GM21723 (cell line): ENCODE data around the gene MORC3.
"Not testable (repeated sequence)": the region's sequence is repeated elsewhere in the genome, so short reads cannot be mapped to it uniquely, and the experiment has no call there.

Experiments used
- ATAC-seq: cut with Tn5 transposase; IDR thresholded peaks from one replicate; pipeline ENCODE4 v1.9.1; 2021; ENCODE audit warnings: mild to moderate bottlenecking, moderate library complexity; ENCODE audit not compliant: unreplicated experiment

The MORC3 gene

DNA sequence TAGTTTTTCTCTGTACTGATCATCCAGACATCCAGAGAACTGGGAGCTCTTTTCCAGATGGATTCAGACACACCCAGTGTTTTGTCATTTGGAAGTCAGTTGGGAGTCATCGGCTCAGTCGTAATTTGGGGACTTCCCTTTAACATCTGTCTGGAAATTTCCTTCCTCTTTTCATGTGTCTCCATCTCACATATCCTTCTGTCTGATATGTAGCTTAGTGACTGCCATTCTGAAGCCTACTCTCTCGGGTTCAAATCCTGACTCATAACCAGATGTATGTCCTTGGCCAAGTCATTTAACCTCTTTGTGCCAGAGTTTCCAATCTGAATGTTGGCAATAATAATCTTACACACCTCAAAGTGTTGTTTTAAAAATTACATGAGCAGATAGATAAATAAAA, 3.0 kb downstream of the MORC3 start:
- ATAC-seq: no peak

DNA sequence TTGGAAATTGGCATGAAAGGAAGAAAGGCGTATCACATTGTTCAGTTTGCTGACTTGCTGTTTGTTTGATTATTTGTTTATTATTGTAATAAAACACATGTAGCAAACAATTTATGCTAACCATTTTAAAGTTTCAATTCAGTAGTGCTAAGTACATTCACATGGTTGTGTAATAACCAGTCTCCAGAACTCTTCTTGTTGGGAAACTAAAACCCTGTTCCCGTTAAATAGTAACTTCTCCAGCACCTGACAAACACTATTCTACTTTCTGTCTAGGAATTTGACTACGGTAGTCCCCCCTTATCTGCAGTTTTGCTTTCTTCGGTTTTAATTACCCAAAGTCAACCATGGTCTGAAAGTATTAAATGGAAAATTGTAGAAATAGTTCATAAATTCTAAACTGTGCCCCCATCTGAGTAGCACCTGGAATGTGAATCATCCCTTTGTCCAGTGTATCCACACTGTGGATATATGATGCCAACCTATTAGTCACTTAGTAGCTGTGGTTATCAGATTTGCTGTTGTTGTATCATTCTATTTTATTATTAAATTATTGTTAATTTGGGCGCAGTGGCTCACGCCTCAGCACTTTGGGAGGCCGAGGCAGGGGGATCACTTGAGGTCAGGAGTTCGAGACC, 5.5 kb downstream of the MORC3 start:
- no peak for ATAC-seq

DNA sequence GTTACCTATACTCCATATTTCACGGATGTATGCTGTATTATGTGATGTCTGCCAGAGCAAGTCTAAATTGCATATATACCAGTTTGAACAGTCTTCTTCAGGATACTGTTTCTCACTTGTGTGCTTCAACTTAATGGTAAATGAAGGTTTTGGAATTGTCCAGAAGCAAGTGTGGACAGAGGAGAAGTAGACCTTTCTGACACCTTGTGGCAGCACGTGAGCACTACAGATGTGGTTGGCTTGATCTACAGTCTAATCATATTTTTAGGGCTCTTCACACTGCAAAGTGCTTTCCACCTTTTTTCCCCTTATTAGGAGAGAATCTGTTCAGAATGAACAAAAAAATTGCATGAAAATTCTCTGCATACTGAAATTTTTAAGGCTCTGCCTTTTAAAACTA, 10.9 kb downstream of the MORC3 start:
- no peak for ATAC-seq

DNA sequence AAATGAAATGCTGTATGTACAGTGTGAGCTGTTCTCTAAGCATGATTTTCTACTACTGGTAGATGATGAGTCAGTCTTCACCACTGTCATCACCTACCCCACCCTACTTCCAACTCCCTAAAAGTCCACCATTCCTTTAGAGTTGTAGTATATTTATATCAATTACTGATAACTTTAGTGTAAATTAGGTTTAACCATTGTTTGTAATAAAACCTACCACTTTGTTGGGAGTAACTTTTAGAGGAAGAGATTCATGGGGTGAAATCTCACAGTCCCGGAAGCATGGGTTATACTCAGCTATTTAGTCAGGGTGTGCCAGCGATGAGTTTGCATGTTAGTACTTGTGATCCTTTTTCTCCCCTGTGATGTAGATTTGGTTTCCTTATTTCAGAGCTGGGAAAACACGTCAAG, 17.1 kb downstream of the MORC3 start:
- ATAC-seq: no peak

DNA sequence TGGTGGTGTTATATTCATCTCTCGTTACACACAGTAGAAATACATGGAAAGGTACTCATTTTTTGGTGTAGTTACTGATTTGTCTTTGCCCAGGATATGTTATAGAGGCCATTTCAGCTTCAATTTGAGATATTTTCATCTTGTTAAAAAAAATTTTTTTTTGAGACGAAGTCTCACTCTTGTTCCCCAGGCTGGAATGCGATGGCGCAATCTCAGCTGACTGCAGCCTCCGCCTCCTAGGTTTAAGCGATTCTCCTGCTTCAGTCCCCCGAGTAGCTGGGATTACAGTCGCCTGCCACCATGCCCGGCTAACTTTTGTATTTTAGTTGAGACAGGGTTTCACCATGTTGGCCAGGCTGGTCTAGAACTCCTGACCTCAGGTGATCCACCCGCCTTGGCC, 19.0 kb downstream of the MORC3 start:
- ATAC-seq: no peak

DNA sequence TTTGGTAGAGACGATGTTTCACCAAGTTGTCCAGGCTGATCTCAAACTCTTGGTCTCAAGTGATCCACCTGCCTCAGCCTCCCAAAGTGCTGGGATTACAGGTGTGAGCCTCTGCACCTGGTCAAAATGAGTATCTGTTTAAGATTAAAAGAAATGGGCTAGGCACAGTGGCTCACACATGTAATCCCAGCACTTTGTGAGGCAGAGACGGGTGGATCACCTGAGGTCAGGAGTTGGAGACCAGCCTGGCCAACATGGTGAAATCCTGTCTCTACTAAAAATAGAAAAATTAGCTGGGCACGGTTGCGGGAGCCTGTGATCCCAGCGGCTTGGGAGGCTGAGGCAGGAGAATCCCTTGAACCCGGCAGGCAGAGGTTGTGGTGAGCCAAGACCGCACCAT, 22.6 kb downstream of the MORC3 start:
- ATAC-seq: not testable (repeated sequence)

- ATAC-seq: no peak
These were observed 24.9 kb downstream of the MORC3 start for GRCh38 chr21:36344931-36345330.

GRCh38 chr21:36347278-36347961, 27.4 kb downstream of the MORC3 start:
- no peak for ATAC-seq

DNA sequence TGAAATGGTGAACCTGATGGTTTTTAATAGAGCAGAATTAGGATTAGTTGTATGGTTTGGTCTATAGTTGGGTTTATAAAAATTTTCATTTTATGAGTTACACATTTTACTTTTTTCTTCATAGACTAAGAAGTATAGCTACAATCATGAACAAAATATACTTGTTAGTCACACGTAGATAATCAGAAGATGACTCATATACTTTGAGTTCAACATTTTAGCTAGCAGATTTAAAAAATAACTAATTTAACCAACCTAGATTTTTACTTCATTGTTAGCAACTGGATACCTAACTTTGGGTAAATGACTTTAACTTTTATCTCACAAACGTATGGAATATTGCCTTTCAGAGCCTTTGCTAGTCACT, 27.9 kb downstream of the MORC3 start:
- no peak for ATAC-seq

- ATAC-seq: no peak
These were observed 29.3 kb downstream of the MORC3 start for GRCh38 chr21:36349315-36349714.

DNA sequence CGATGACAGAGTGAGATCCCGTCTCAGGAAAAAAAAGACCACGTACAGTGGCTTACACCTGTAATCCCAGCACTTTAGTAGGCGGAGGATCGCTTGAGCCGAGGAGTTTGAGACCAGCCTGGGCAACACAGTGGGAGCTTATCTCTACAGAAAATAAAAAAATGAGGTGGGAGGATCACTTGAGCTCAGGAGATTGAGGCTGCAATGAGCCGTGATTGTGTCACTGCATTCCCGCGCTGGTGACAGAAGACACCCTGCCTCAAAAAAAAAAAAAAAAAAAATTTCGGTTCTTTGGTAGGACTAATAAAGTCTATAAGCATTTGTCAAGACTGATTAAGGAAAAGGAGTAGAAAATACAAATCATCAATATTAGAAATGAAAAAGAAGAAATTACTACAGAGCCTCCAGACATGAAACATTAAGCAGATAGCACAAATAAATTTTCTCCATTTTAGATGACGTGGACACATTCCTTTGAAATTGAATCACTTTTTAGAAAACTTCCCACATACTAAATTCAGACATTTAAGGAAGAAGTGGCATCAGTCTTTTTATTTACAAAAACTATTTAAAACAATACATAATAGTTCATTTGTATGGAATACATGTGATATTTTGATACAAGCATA, 30.4 kb downstream of the MORC3 start:
- no peak for ATAC-seq

DNA sequence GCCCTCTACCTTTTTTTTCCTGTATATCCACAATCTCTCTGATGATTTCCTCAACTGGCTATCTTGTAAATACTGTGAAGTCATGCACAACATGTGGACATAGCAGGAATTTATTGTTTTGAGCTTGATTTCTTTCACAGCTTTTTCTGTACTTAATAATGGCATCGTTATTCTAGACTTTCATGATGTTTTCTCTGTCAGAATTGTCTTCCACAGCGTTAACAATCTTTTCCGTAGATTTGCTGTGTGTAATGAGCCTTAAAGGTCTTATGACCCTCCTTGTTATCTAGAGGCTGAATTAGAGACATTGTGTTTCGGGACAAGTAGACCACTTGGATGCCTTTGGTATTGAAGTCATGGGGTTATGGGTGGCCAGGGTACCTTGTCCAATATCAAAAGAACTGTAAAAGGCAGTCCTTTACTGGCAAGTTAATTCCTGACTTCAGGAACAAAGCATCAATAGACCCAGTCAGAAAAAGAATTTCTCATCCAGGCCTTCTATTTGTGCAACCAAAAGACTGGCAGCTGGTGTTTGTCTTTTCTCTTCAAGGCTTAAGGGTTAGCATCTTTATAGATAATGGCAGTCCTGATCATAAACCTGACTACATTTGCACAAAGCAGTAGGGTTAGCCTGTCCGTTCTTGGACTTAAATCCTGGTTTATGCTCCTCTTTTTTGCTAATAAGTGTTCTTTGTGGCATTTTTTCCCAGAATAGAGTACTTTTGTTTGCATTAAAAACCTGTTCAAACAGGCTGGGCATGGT, 35.1 kb downstream of the MORC3 start:
- ATAC-seq: no peak

GRCh38 chr21:36355868-36356267, 35.9 kb downstream of the MORC3 start:
- no peak for ATAC-seq

DNA sequence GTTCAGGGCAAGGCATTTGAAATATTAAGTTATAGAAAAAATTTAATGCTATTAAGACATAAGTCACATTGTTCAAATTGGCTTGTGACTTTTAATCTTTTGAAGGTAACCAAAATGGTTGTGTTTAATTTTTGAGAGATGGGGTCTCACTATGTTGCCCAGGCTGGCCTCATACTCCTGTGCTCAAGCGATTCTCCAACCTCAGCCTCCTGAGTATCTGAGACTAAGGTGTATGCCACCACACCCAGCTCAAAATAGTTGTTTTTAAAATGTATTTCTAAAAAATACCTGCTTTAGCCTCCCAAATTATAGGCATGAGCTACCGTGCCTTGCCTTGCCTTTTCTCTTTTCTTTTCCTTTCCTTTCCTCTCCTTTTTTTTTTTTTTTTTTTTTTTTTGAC, 39.2 kb downstream of the MORC3 start:
- no peak for ATAC-seq

DNA sequence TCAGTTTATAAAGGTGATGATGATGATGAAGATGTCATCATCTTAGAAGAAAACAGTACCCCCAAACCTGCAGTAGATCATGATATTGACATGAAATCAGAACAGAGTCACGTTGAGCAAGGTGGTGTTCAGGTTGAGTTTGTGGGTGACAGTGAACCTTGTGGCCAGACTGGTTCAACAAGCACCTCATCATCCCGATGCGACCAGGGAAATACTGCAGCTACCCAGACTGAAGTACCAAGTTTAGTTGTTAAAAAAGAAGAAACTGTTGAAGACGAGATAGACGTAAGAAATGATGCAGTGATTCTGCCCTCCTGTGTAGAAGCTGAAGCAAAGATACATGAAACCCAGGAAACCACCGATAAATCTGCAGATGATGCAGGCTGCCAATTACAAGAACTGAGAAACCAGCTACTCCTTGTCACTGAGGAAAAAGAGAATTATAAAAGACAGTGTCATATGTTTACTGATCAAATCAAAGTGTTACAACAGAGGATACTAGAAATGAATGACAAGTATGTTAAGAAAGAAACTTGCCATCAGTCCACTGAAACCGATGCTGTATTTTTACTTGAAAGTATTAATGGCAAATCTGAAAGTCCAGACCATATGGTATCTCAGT, 49.2 kb downstream of the MORC3 start:
- ATAC-seq: no peak

- ATAC-seq: no peak
These were observed 56.0 kb downstream of the MORC3 start for GRCh38 chr21:36375994-36376393.

DNA sequence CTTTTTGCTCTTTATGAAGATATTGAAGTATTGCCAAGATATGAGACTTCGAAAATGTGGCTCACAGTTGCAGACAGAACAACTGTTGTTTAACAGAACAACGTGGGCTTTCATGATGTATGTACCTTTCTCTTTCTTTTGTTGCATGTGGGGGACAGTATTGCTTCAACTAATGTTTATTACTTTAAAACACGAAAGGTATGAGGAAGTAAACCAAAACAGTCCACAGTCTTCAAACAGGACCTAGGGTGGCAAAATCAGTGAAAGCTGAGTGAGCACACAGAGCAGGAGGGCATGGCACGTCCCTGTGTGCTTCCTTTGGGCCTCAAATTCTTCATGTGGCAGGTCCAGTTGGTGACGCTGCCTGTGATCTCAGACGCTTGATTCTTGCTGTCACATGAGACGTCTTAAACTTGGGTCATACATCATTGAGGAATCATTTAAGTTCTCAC, 57.4 kb downstream of the MORC3 start:
- ATAC-seq: no peak

- no peak for ATAC-seq
These were observed 59.3 kb downstream of the MORC3 start for GRCh38 chr21:36379251-36379650.

GRCh38 chr21:36381841-36382589, 62.0 kb downstream of the MORC3 start:
- ATAC-seq: no peak

- ATAC-seq: not testable (repeated sequence)
These were observed 62.7 kb downstream of the MORC3 start for GRCh38 chr21:36382722-36383121.

- peak; percentile 10 for ATAC-seq
These were observed 64.9 kb downstream of the MORC3 start for GRCh38 chr21:36384885-36385232.
